HG02970 (cell line): ENCODE measurements around the gene MT1A.

ENCODE experiments used
- ATAC-seq: cut with Tn5 transposase; IDR thresholded peaks from one replicate; pipeline ENCODE4 v1.9.1; 2021; ENCODE audit warnings: mild to moderate bottlenecking, moderate library complexity, moderate number of reproducible peaks; ENCODE audit not compliant: unreplicated experiment, low FRiP score

MT1A gene

GRCh38 chr16:56629531-56629930 lies 8.9 kb upstream of the MT1A start:
- ATAC-seq, result no peak

- no peak for ATAC-seq
Observed at GRCh38 chr16:56630134-56630533, 8.3 kb upstream of the MT1A start.

DNA sequence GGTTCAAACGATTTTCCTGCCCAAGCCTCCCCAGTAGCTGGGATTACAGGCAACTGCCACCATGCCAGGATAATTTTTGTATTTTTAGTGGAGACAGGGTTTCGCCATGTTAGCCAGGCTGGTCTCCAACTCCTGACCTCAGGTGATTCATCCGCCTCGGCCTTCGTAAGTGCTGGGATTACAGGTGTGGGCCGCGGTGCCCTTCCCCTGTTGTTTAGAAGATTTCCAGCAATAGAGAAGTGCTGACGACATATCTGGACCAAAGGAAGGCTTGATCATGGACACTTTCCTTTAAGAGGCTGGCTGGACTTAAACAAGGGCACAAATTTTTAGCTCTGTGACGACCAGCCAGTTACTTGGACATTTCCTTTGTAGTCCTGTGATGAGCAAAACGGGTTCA lies 7.3 kb upstream of the MT1A start:
- ATAC-seq, result no peak

DNA sequence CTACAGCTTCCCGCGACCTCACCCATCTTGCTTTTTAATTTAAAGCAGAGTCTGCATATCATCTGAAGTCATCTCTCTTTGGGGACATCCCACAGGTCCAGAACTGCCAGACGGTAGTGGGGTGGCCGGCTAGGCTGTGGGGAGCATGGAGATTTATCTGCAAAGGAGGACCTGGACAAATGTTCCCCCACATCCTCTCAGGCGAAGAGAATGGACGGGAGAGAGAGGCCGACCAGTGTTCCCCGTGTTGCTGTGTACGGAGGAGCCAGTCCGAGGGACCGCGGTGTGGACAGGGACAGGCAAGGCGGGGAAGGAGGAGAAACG lies 6.7 kb upstream of the MT1A start:
- no peak for ATAC-seq

DNA sequence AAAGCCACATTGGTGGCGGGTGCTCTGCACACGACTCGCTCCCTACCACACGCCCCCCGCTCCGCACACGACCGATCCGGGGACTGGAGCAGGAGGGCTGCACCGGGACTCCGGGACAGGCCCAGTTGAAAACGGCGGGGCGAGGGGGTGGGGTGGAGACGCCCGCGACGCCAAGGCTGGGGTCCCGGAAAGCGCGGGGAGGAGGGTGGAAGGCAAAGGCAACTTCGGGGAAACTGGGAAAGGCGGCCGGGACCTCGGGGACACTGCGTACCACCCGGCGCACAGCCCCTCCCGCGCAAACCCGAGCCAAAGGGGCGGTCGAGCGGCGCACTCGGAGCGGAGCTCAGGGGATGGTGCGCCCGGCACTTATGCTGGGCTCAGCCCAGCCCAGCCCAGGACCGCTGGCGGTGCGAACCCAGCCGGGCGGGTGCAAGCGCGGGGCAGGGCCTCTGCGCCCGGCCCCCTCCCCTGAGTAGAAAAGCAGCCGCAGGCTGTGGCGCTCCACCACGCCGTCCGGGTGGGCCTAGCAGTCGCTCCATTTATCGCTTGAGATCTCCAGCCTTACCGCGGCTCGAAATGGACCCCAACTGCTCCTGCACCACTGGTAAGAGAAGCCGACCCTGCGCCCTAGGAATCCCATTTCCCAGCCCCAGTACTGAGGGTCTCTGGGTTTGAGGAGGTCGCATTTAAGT lies 6.2 kb upstream of the MT1A start, which contains the start of gene MT1M:
Gene MT1M (plus strand): TSS at position 504 of the 692 bp plus-strand sequence. CDS start 73 bp downstream, at position 577.
- ATAC-seq, result no peak

DNA sequence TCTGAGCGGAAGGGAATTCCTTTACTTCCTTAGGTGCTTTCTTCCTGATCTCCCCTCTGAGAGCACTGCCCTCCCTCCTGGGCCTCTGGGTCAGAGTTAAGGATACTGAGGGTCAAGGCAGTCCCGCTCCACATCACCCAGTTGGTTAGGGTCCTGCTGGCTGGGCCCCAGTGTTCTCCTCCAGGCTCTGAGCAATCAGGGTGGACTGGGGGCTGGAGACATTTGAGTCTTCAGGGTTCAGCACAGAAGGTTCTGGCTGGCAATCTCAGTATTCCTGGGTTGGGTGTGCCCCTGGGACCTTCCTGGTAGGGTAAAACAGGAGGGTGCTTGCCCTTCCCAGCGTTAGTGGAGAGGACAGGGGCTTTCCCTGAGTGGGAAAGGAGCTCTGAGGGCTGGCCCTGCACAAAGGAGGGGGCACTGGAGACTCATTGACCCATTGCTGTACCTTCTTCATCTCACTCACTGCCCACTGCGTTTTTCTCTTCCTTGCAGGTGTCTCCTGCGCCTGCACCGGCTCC lies 5.6 kb upstream of the MT1A start:
- ATAC-seq, result no peak

DNA sequence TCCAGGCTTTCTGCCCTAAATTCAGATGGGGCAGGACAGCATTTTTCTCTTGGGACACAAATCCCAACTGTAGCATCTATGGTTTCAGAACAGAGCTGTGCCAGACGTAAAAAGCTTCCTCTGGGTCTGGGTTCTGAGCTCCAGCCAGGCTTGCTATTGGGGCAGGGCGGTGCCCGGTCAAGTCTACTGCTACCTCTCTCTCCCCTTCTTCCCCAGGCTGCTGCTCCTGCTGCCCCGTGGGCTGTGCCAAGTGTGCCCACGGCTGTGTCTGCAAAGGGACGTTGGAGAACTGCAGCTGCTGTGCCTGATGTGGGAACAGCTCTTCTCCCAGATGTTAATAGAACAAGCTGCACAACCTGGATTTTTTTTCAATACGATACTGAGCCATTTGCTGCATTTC lies 4.9 kb upstream of the MT1A start:
- ATAC-seq, result no peak

DNA sequence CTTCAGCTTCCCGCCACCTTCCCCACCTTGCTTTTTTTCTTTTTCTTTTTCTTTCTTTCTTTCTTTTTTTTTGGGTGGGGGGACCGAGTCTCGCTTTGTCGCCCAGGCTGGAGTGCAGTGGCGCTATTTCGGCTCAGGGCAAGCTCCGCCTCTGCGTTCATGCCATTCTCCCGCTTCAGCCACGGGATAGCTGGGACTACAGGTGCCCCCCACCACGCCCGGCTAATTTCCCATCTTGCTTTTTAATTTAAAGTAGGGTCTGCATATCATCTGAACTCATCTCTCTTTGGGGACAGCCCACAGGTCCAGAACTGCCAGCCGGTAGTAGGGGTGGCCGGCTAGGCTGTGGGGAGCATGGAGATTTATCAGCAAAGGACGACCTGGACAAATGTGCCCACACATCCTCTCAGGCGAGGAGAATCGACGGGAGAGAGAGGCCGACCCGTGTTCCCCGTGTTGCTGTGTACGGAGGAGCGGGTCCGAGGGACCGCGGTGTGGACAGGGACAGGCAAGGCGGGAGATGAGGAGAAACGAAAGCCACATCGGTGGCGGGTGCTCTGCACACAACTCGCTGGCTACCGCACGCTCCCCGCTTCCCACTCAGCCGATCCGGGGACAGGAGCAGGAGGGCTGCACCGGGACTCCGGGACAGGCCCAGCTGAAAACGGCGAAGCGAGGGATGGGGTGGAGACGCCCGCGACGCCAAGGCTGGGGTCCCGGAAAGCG lies 3.6 kb upstream of the MT1A start:
- no peak for ATAC-seq

DNA sequence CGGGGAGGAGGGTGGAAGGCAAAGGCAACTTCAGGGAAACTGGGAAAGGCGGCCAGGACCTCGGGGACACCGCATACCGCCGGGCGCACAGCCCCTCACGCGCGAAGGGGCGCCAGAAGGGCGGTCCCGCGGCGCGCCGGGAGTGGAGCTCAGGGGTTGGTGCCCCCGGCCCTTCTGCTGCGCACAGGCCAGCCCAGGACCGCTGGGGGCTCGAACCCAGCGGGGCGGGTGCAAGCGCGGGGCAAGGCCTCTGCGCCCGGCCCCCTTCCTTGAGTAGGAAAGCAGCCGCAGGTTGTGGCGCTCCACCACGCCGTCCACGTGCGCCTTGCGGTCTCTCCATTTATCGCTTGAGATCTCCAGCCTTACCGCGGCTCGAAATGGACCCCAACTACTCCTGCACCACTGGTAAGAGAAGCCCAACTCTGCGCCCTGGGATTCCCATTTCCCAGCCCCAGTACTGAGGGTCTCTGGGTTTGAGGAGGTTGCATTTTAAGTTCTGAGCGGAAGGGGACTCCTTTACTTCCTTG lies 3.0 kb upstream of the MT1A start:
- ATAC-seq, result no peak

GRCh38 chr16:56636616-56637413 lies 1.7 kb upstream of the MT1A start:
- ATAC-seq, result no peak

DNA sequence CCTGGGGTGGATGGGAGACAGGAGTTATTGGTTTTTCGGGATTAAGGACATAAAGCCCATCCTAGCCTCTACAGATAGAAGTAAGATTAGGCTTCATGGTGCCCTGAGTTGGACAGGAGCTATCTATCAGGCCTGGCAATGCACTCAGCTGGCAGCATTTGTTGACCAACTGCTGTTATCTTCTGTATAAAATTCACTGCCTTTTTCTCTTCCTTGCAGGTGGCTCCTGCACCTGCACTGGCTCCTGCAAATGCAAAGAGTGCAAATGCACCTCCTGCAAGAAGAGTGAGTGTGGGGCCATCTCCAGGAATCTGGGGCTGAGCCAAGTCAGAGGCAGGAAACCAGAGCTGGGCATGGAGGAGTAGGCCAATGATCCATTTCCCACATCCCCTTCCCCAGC lies 579 bp downstream of the MT1A start:
- no peak for ATAC-seq

GRCh38 chr16:56640076-56640475 lies 1.6 kb downstream of the MT1A start:
- ATAC-seq, result no peak

- ATAC-seq, result no peak
Observed at GRCh38 chr16:56641166-56641565, 2.7 kb downstream of the MT1A start.

- ATAC-seq, result no peak
Observed at GRCh38 chr16:56643080-56643778, 4.8 kb downstream of the MT1A start.

- ATAC-seq, result no peak
Observed at GRCh38 chr16:56643833-56644232, 5.4 kb downstream of the MT1A start.

DNA sequence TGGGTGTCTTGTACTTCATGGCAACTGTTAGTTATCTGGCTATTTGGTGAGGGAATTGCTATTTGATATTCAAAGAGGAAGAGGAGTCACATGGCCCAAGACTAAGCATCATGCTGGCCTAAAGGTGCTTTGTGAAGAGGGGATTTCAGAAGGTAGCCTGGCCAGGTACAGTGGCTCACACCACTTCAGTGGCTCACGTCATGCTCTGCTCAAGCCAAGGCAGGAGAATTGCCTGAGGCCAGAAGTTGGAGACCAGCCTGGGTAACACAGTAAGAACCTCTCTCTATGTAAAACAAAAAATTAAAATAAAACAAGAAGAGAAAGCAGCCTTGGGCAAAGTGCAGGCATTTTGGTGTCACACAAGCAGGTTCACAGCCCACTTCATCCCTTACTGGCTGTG lies 6.8 kb downstream of the MT1A start:
- no peak for ATAC-seq

DNA sequence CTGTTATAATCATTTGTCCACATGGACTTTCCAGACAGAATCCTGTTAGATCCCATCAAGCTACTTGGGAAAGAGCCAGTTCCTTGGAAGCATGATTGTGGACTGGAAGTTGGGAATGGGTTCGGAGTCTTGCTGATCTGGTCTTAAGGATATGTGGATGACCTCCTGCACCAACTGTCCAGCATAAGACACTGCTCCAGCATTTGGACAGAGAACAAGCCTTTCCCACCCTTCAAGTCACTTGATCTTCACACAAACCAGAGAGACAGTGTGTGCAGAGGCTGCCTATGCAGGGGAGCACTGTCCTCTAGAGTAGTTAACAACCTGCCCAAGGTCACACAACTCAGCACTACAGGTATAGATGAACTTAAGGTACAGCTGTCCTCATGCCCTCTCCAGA lies 7.4 kb downstream of the MT1A start:
- ATAC-seq, result no peak

- no peak for ATAC-seq
Observed at GRCh38 chr16:56647641-56648431, 9.4 kb downstream of the MT1A start.

GRCh38 chr16:56649271-56649670 lies 10.8 kb downstream of the MT1A start:
- no peak for ATAC-seq

DNA sequence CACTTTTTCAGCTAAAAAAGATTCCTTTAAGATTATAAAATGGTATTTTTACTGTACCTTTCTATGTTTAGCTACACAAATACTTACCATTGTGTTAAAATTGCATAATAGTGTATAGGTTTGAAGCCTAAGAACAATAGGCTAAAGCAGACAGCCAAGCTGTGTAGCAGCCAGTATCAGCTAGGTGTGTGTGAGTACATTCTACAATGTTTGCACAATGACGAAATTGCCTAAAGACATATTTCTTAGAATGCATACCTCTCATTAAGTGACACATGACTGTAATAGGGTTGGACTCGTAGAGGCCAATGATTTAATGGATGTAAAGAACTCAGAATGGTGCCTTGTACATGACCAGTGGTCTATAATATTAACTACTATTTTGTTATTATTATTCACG lies 11.4 kb downstream of the MT1A start:
- ATAC-seq, result no peak
